Ascending aorta (tissue), 2 donors: ENCODE data around the gene SLC46A2. TPM values are rescaled to one million over a fixed set of nuclear protein-coding genes. Genes with fewer than 3 reads are reported as not detected.

Experiments used
- DNase-seq, 2 donors: peaks; one replicate each; pipeline ENCODE4 v3.0.0-alpha.2; 2019; ENCODE audit warnings: low spot score in 2 of 2
- H3K27ac ChIP-seq, 2 donors: fragments of 200-600 bp; sonication (generic); one replicate each; pipeline ENCODE4 v1.5.1; 2016 to 2017; ENCODE audit warnings: mild to moderate bottlenecking in 1 of 2
- H3K27me3 ChIP-seq: fragments of 200-600 bp; sonication (generic); one replicate; pipeline ENCODE4 v1.5.1; 2017
- H3K36me3 ChIP-seq, 2 donors: fragments of 200-600 bp; sonication (generic); one replicate each; pipeline ENCODE4 v1.5.1; 2016
- H3K4me1 ChIP-seq, 2 donors: fragments of 200-600 bp; sonication (generic); one replicate each; pipeline ENCODE4 v1.5.1; 2016 to 2017; ENCODE audit warnings: mild to moderate bottlenecking in 1 of 2
- H3K4me3 ChIP-seq, 2 donors: fragments of 200-600 bp; sonication (generic); one replicate each; pipeline ENCODE4 v1.5.1; 2016 to 2017; ENCODE audit warnings: mild to moderate bottlenecking in 1 of 2
- H3K9me3 ChIP-seq, 2 donors: fragments of 200-600 bp; sonication (generic); one replicate each; pipeline ENCODE4 v1.5.1; 2016
- CTCF ChIP-seq, 3 experiments: fragments of 200-600 bp in 2 of 3; fragments of 450-650 bp in 1 of 3; sonication (generic) in 2 of 3; IDR thresholded peaks; one replicate each; pipeline ENCODE4 v1.5.1; 2016 to 2019; ENCODE audit warnings: antibody characterized with exemption in 3 of 3, mild to moderate bottlenecking in 1 of 3, moderate library complexity in 1 of 3
- intact Hi-C: fragments of 100-400 bp; cut with DNase I; formaldehyde crosslinking; loops from one replicate; pipeline ENCODE4 v1.15.1; 2023
- total RNA-seq: library from RNA; depleted of rRNA; stranded (reverse); fragments of >200 nt; gene quantifications from one replicate; pipeline ENCODE4 v1.1.0, GENCODE V29; 2016

The SLC46A2 gene
- total RNA-seq, 1 donor from 2014 or later: not detected

- TF ChIP-seq CTCF (IDR thresholded peaks at IDR 0.05): no peak
Observed at GRCh38 chr9:112885324-112885723, 5.4 kb downstream of the SLC46A2 start.

GRCh38 chr9:112884721-112885120 is 6.0 kb downstream of the SLC46A2 start:
- intact Hi-C loops: no loop called here
- TF ChIP-seq CTCF (IDR thresholded peaks at IDR 0.05): no peak
- no peaks in the 10 kb centered on the region for H3K27me3 ChIP-seq
- H3K4me3 ChIP-seq: no peak overlapping the region
- no peaks in the 10 kb centered on the region for H3K9me3 ChIP-seq
- H3K4me1 ChIP-seq: no peaks in the 10 kb centered on the region
- peaks cover 0 to 6% of the 10 kb centered on the region in 2 donors for H3K36me3 ChIP-seq
- H3K27ac ChIP-seq: no peak overlapping the region
- no peak for DNase-seq

More at GRCh38 chr9:112885324-112885723, 5.4 kb downstream of the SLC46A2 start:
- Histone ChIP-seq H3K27me3 (no peaks in the 10 kb centered on the region), H3K4me1 (no peaks in the 10 kb centered on the region), H3K4me3 (no peak overlapping the region), H3K9me3 (no peaks in the 10 kb centered on the region), H3K36me3 (peaks cover 0 to 6% of the 10 kb centered on the region in 2 donors), H3K27ac (no peak overlapping the region)
- intact Hi-C loops: no loop called here
- no peak for DNase-seq

- no peaks in the 10 kb centered on the region for H3K4me1 ChIP-seq
- no peak overlapping the region for H3K4me3 ChIP-seq
- H3K27ac ChIP-seq: no peak overlapping the region
- intact Hi-C loops: no loop called here
- H3K36me3 ChIP-seq: peaks cover 0 to 6% of the 10 kb centered on the region in 2 donors
- no peak for DNase-seq
- H3K9me3 ChIP-seq: no peaks in the 10 kb centered on the region
- TF ChIP-seq CTCF (IDR thresholded peaks at IDR 0.05): no peak
- H3K27me3 ChIP-seq: no peaks in the 10 kb centered on the region
Observed at GRCh38 chr9:112884101-112884500, 6.6 kb downstream of the SLC46A2 start.

GRCh38 chr9:112881331-112881730 is 9.3 kb downstream of the SLC46A2 start:
- Histone ChIP-seq H3K27me3 (no peaks in the 10 kb centered on the region), H3K4me1 (no peaks in the 10 kb centered on the region), H3K36me3 (peaks cover 4 to 6% of the 10 kb centered on the region in 2 donors), H3K4me3 (no peak overlapping the region), H3K27ac (no peak overlapping the region), H3K9me3 (no peaks in the 10 kb centered on the region)
- intact Hi-C loops: no loop called here
- no peak for TF ChIP-seq CTCF (IDR thresholded peaks at IDR 0.05)
- no peak for DNase-seq

- no peaks in the 10 kb centered on the region for H3K27me3 ChIP-seq
- no peak overlapping the region for H3K4me3 ChIP-seq
- peaks cover 4 to 6% of the 10 kb centered on the region in 2 donors for H3K36me3 ChIP-seq
- intact Hi-C loops: no loop called here
- no peak overlapping the region for H3K27ac ChIP-seq
- H3K4me1 ChIP-seq: no peaks in the 10 kb centered on the region
- no peak for TF ChIP-seq CTCF (IDR thresholded peaks at IDR 0.05)
- DNase-seq: no peak
- H3K9me3 ChIP-seq: no peaks in the 10 kb centered on the region
Observed at GRCh38 chr9:112880650-112881049, 10.0 kb downstream of the SLC46A2 start.

- TF ChIP-seq CTCF (IDR thresholded peaks at IDR 0.05): no peak
- Histone ChIP-seq H3K27ac (no peak overlapping the region), H3K27me3 (no peaks in the 10 kb centered on the region), H3K9me3 (no peaks in the 10 kb centered on the region), H3K4me3 (no peak overlapping the region), H3K36me3 (peaks cover 4 to 6% of the 10 kb centered on the region in 2 donors), H3K4me1 (no peaks in the 10 kb centered on the region)
- no peak for DNase-seq
- intact Hi-C loops: no loop called here
Observed at GRCh38 chr9:112878752-112879151, 11.9 kb downstream of the SLC46A2 start.
